NCI-H82 treated with DMSO at 0.1 percent for 48 hours (cell line): ENCODE data around the gene ANKRD31.

Source experiments
- DNase-seq: peaks from one replicate; lab custom pipeline; 2025; ENCODE audit not compliant: unreplicated experiment; lab: John Stamatoyannopoulos, UW

The ANKRD31 gene

GRCh38 chr5:75044406-75044805 is 192.3 kb downstream of the ANKRD31 start:
- no peak for DNase-seq

GRCh38 chr5:75043633-75044264 is 192.9 kb downstream of the ANKRD31 start:
- DNase-seq: no peak

GRCh38 chr5:75042522-75042921 is 194.2 kb downstream of the ANKRD31 start:
- no peak for DNase-seq

- DNase-seq: no peak
These were observed 195.7 kb downstream of the ANKRD31 start for GRCh38 chr5:75040973-75041372.

GRCh38 chr5:75037106-75037505 is 199.6 kb downstream of the ANKRD31 start:
- DNase-seq: no peak

GRCh38 chr5:75034137-75034739 is 202.4 kb downstream of the ANKRD31 start:
- no peak for DNase-seq

GRCh38 chr5:75031366-75031765 is 205.3 kb downstream of the ANKRD31 start:
- DNase-seq: no peak

GRCh38 chr5:75028090-75028489 is 208.6 kb downstream of the ANKRD31 start:
- no peak for DNase-seq

GRCh38 chr5:75023368-75024159 is 213.1 kb downstream of the ANKRD31 start:
- DNase-seq: no peak

- DNase-seq: no peak
These were observed 214.9 kb downstream of the ANKRD31 start for GRCh38 chr5:75021800-75022199.

- no peak for DNase-seq
These were observed 215.5 kb downstream of the ANKRD31 start for GRCh38 chr5:75021219-75021618.

- no peak for DNase-seq
These were observed 216.5 kb downstream of the ANKRD31 start for GRCh38 chr5:75020016-75020656.

GRCh38 chr5:75018805-75019587 is 217.7 kb downstream of the ANKRD31 start:
- peak; percentile 42 for DNase-seq
